K562 (cell line): ENCODE data around the gene DAPK2. TPM values are rescaled to one million over a fixed set of nuclear protein-coding genes. Genes with fewer than 3 reads are reported as not detected.

Experiments used
- ATF4 ChIP-seq: fragments of 450-650 bp; formaldehyde crosslinking; IDR thresholded peaks from 2 replicates; pipeline ENCODE4 v1.4.0; 2022; ENCODE audit warnings: mild to moderate bottlenecking, moderate library complexity
- CBX2 ChIP-seq: fragments of 200-600 bp; sonication (generic); IDR thresholded peaks from one replicate; pipeline ENCODE4 v1.6.1; 2012; ENCODE audit warnings: mild to moderate bottlenecking, low read length, inconsistent platforms; ENCODE audit not compliant: insufficient read depth, poor library complexity, severe bottlenecking
- CREB3L1 ChIP-seq: fragments of 450-650 bp; IDR thresholded peaks from 2 replicates; pipeline ENCODE4 v1.6.1; 2014; ENCODE audit warnings: low read depth, mild to moderate bottlenecking, moderate library complexity, borderline replicate concordance
- EGR1 ChIP-seq: fragments of 450-650 bp; conservative IDR thresholded peaks from 2 replicates; pipeline ENCODE4 v1.6.1; 2017; ENCODE audit warnings: mild to moderate bottlenecking
- ELK1 ChIP-seq: sonication (generic); formaldehyde crosslinking; IDR thresholded peaks from 2 replicates; pipeline ENCODE4 v1.8.1; 2022; ENCODE audit warnings: missing genetic modification reagents
- EZH2 ChIP-seq: IDR thresholded peaks from 2 replicates; pipeline ENCODE4 v1.6.1; 2012; ENCODE audit warnings: low read depth, mild to moderate bottlenecking, inconsistent platforms, low read length, borderline replicate concordance
- GTF2E2 ChIP-seq: fragments of 200-800 bp; sonication (Bioruptor generic); IDR thresholded peaks from 2 replicates; pipeline ENCODE4 v1.6.1; 2016; ENCODE audit warnings: missing genetic modification characterization, missing compliant biosample characterization
- HES1 ChIP-seq: fragments of 450-650 bp; IDR thresholded peaks from 2 replicates; pipeline ENCODE4 v1.6.1; 2016; ENCODE audit warnings: low read depth, mild to moderate bottlenecking, moderate library complexity
- MIER1 ChIP-seq: fragments of 450-650 bp; IDR thresholded peaks from 2 replicates; pipeline ENCODE4 v1.6.1; 2016; ENCODE audit warnings: antibody characterized with exemption, mild to moderate bottlenecking, low read depth
- NBN ChIP-seq: fragments of 450-650 bp; IDR thresholded peaks from 2 replicates; pipeline ENCODE4 v1.6.1; 2016; ENCODE audit warnings: low read depth, mild to moderate bottlenecking
- NUFIP1 ChIP-seq: fragments of 450-650 bp; IDR thresholded peaks from 2 replicates; pipeline ENCODE4 v1.6.1; 2018; ENCODE audit not compliant: partially characterized antibody
- RBM39 ChIP-seq: fragments of 200-400 bp; formaldehyde crosslinking; optimal IDR thresholded peaks from 2 replicates; pipeline ENCODE3; 2018; ENCODE audit warnings: low read depth, low read length
- RCOR1 ChIP-seq, 2 experiments: IDR thresholded peaks; 2 replicates each; pipeline ENCODE4 v1.6.1; 2012; ENCODE audit warnings: low read depth in 2 of 2, low read length in 2 of 2, borderline replicate concordance in 1 of 2, improper control_type of control experiment in 1 of 2
- SNIP1 ChIP-seq: fragments of 450-650 bp; IDR thresholded peaks from 2 replicates; pipeline ENCODE4 v1.7.1; 2017; ENCODE audit warnings: low read depth, mild to moderate bottlenecking
- SRSF7 ChIP-seq: fragments of 200-400 bp; formaldehyde crosslinking; optimal IDR thresholded peaks from 2 replicates; pipeline ENCODE3; 2017; ENCODE audit warnings: mild to moderate bottlenecking, low read depth, low read length
- TRIM28 ChIP-seq: fragments of 450-650 bp; IDR thresholded peaks from 2 replicates; pipeline ENCODE4 v1.6.1; 2017
- U2AF1 ChIP-seq: fragments of 200-400 bp; formaldehyde crosslinking; optimal IDR thresholded peaks from 2 replicates; pipeline ENCODE3; 2017; ENCODE audit warnings: mild to moderate bottlenecking, low read depth, low read length, moderate library complexity
- ZBTB49 ChIP-seq: sonication (generic); formaldehyde crosslinking; IDR thresholded peaks from 2 replicates; pipeline ENCODE4 v1.8.0; 2022; ENCODE audit warnings: missing genetic modification reagents, mild to moderate bottlenecking, borderline replicate concordance
- ZNF217 ChIP-seq: sonication (generic); formaldehyde crosslinking; IDR thresholded peaks from 2 replicates; pipeline ENCODE4 v1.8.0; 2022; ENCODE audit warnings: mild to moderate bottlenecking, missing genetic modification reagents
- ZNF24 ChIP-seq: fragments of 450-650 bp; IDR thresholded peaks from 2 replicates; pipeline ENCODE4 v1.6.1; 2016
- ZNF253 ChIP-seq: fragments of 250-450 bp; sonication (Bioruptor Pico); conservative IDR thresholded peaks from 2 replicates; pipeline ENCODE4 v1.6.1; 2021; ENCODE audit warnings: mild to moderate bottlenecking
- ZNF3 ChIP-seq: fragments of 250-450 bp; sonication (Bioruptor Pico); IDR thresholded peaks from 2 replicates; pipeline ENCODE4 v1.5.0; 2021; ENCODE audit warnings: mild to moderate bottlenecking, moderate library complexity
- ZNF408 ChIP-seq: fragments of 250-450 bp; sonication (Bioruptor Pico); IDR thresholded peaks from 2 replicates; pipeline ENCODE4 v1.4.0; 2020; ENCODE audit warnings: low read depth, mild to moderate bottlenecking, moderate library complexity
- ZZZ3 ChIP-seq: fragments of 450-650 bp; IDR thresholded peaks from 2 replicates; pipeline ENCODE4 v1.6.1; 2016; ENCODE audit warnings: antibody characterized with exemption, mild to moderate bottlenecking, moderate library complexity
- polyA plus RNA-seq, 8 experiments: library from polyadenylated mRNA; depleted of rRNA in 4 of 8; stranded (reverse) in 5 of 8; unstranded in 3 of 8; fragments of >200 nt; fragmentation: Nextera tagmentation in 2 of 8; fragmentation: Illumina TruSeq in 1 of 8; extraction: Ambion mirVana in 2 of 8; extraction: Trizol in 1 of 8; gene quantifications; 2 replicates each; pipeline versions ENCODE4 v1.2.1 to v1.2.3, GENCODE V29; 2011 to 2014; ENCODE audit warnings: inconsistent platforms in 1 of 8, missing spikeins in 1 of 8
- total RNA-seq, 7 experiments: library from RNA; depleted of rRNA in 6 of 7; stranded (reverse); fragments of >200 nt in 6 of 7; fragmentation: Illumina TruSeq in 2 of 7; extraction: Trizol in 2 of 7; gene quantifications; 2 replicates each; pipeline versions ENCODE4 v1.2.1 to v1.2.3, GENCODE V29; 2011 to 2021; ENCODE audit warnings: low replicate concordance in 1 of 7

Gene DAPK2
- total and polyA plus RNA-seq, 9 of the 15 experiments (the other 6 are each of a cell fraction or from before 2014, with no cell fraction given) = 0.14 to 5.2 (median 2.2) TPM

- no peak for TF ChIP-seq EGR1
- peak in 1 of 2 experiments; percentile 71; a peak in 2 of 4 replicates for TF ChIP-seq RCOR1 (IDR thresholded peaks at IDR 0.05; ENCODE audit: borderline replicate concordance in 1 of 2, low read depth in 2 of 2, low read length in 2 of 2)
- TF ChIP-seq CREB3L1 = no peak
- TF ChIP-seq ZNF24 = no peak
- no peak for TF ChIP-seq ZNF217
- no peak for TF ChIP-seq TRIM28
- no peak for TF ChIP-seq ZNF3 (CRISPR knock-in tag)
- no peak for TF ChIP-seq ATF4 (CRISPR knock-in tag)
- no peak for TF ChIP-seq NBN
- no peak for TF ChIP-seq MIER1
- no peak for TF ChIP-seq HES1
- no peak for TF ChIP-seq RBM39
- no peak for TF ChIP-seq ZZZ3
- TF ChIP-seq ELK1 = no peak
- no peak for TF ChIP-seq ZNF253 (CRISPR knock-in tag)
- no peak for TF ChIP-seq ZBTB49
- no peak for TF ChIP-seq CBX2
- TF ChIP-seq SNIP1 = no peak
- no peak for TF ChIP-seq ZNF408 (CRISPR knock-in tag)
- TF ChIP-seq U2AF1 = no peak
- no peak for TF ChIP-seq EZH2
- no peak for TF ChIP-seq SRSF7
- no peak for TF ChIP-seq GTF2E2 (tag)
- no peak for TF ChIP-seq NUFIP1
Measured at GRCh38 chr15:64046421-64047153, at the start of gene DAPK2 (continued).
